Esophagus squamous epithelium (tissue), 4 donors: ENCODE results near the gene LRRC25.

ENCODE experiments used
- POLR2A ChIP-seq, 4 donors: fragments of 450-650 bp; IDR thresholded peaks; one replicate each; pipeline ENCODE4 v1.6.1; 2017; ENCODE audit warnings: antibody characterized with exemption in 4 of 4, mild to moderate bottlenecking in 4 of 4, moderate library complexity in 3 of 4
- TF ChIP-seq, protein P1 (sequence below), 6 experiments: fragments of 450-650 bp in 4 of 6; fragments of 200-600 bp in 2 of 6; sonication (generic) in 2 of 6; IDR thresholded peaks; one replicate each; pipeline ENCODE4 v1.5.1; 2016 to 2019; ENCODE audit warnings: antibody characterized with exemption in 6 of 6, mild to moderate bottlenecking in 4 of 6, moderate library complexity in 4 of 6

DNA sequence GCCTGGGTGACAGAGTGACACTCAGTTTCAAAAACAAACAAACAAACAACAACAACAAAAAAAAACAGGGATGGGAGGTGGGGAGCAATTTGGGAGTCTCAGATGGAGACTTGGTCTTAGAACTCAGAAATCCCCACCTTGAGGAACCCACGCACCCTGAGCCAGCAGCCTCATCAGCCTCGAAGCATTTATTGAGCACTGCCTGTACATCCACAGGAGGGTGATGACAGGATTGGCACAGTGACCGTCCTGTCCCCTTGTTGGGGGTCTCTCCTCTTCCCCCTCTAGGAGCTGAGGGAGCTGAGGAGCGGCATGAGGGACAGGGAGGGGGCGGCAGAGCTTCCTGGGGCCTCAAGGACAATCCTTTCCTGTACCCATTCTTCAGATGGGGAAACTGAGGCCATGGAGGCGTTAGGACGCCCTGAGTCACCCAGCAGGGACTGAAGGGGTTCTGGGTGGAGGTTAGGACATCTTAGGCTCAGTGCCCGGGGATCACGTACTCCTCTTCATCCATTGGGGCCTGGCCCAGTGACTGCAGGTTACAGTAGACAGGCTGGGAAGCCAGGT, 5.8 kb downstream of the LRRC25 start:
- no peak for TF ChIP-seq POLR2A (IDR thresholded peaks at IDR 0.05)
- TF ChIP-seq, protein P1, sequence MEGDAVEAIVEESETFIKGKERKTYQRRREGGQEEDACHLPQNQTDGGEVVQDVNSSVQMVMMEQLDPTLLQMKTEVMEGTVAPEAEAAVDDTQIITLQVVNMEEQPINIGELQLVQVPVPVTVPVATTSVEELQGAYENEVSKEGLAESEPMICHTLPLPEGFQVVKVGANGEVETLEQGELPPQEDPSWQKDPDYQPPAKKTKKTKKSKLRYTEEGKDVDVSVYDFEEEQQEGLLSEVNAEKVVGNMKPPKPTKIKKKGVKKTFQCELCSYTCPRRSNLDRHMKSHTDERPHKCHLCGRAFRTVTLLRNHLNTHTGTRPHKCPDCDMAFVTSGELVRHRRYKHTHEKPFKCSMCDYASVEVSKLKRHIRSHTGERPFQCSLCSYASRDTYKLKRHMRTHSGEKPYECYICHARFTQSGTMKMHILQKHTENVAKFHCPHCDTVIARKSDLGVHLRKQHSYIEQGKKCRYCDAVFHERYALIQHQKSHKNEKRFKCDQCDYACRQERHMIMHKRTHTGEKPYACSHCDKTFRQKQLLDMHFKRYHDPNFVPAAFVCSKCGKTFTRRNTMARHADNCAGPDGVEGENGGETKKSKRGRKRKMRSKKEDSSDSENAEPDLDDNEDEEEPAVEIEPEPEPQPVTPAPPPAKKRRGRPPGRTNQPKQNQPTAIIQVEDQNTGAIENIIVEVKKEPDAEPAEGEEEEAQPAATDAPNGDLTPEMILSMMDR (IDR thresholded peaks at IDR 0.05) = no peak
